ENCODE measurements around the gene DHRS2.

- TF ChIP-seq CTCF (IDR thresholded peaks at IDR 0.05), result no peak
- no peak for TF ChIP-seq POLR2A (IDR thresholded peaks at IDR 0.05)
These were observed 5.5 kb upstream of the DHRS2 start for GRCh38 chr14:23630687-23631086.

Data from right lobe of liver (tissue), 4 donors.